ENCODE data around the gene C17orf67.

GRCh38 chr17:56744721-56745120 is 89.0 kb downstream of the C17orf67 start:
- no peak for TF ChIP-seq CTCF (IDR thresholded peaks at IDR 0.05; ENCODE audit: low read depth, low read length, missing input control)
- no peak for TF ChIP-seq MAX (IDR thresholded peaks at IDR 0.05)
- no peak for TF ChIP-seq ZBTB33 (IDR thresholded peaks at IDR 0.05)
- no peak for TF ChIP-seq GABPA (IDR thresholded peaks at IDR 0.05 in 1 of 2, conservative IDR thresholded peaks at IDR 0.05 in 1 of 2)
- no peak for TF ChIP-seq JUND (IDR thresholded peaks at IDR 0.05)
- TF ChIP-seq RAD21 (IDR thresholded peaks at IDR 0.05) = no peak
- no peak for TF ChIP-seq YY1 (IDR thresholded peaks at IDR 0.05)
- no peak for TF ChIP-seq EGR1 (IDR thresholded peaks at IDR 0.05; ENCODE audit: low read depth in 2 of 2)
- no peak for TF ChIP-seq REST (IDR thresholded peaks at IDR 0.05)
- TF ChIP-seq ATF3 (IDR thresholded peaks at IDR 0.05) = no peak
- TF ChIP-seq FOXA1 (IDR thresholded peaks at IDR 0.05) = no peak
- no peak for TF ChIP-seq TAF1 (conservative IDR thresholded peaks at IDR 0.05)
